Activated CD4-positive, alpha-beta T cell treated with anti-CD3 and anti-CD28 coated beads for 1 hour (primary cell): ENCODE results near the gene SLC37A1.

Source experiments
- DNase-seq: peaks from one replicate; pipeline ENCODE4 v3.0.0-alpha.2; 2020

SLC37A1 gene

GRCh38 chr21:42580793-42581321 is 67.2 kb downstream of the SLC37A1 start:
- DNase-seq: no peak

GRCh38 chr21:42581336-42581992 is 67.8 kb downstream of the SLC37A1 start:
- no peak for DNase-seq

- no peak for DNase-seq
These were observed 68.5 kb downstream of the SLC37A1 start for GRCh38 chr21:42581993-42582786.

- DNase-seq: no peak
These were observed 69.3 kb downstream of the SLC37A1 start for GRCh38 chr21:42582787-42583476.

GRCh38 chr21:42583477-42584295 is 70.0 kb downstream of the SLC37A1 start:
- no peak for DNase-seq

- no peak for DNase-seq
These were observed 70.6 kb downstream of the SLC37A1 start for GRCh38 chr21:42584296-42584641.

- no peak for DNase-seq
These were observed 72.2 kb downstream of the SLC37A1 start for GRCh38 chr21:42585881-42586280.

GRCh38 chr21:42586406-42586805 is 72.8 kb downstream of the SLC37A1 start:
- DNase-seq: no peak

- DNase-seq: no peak
These were observed 73.4 kb downstream of the SLC37A1 start for GRCh38 chr21:42587036-42587435.

GRCh38 chr21:42590431-42591131 is 76.9 kb downstream of the SLC37A1 start:
- no peak for DNase-seq

- no peak for DNase-seq
These were observed 77.7 kb downstream of the SLC37A1 start for GRCh38 chr21:42591170-42591869.

- DNase-seq: no peak
These were observed 78.6 kb downstream of the SLC37A1 start for GRCh38 chr21:42592156-42592820.

- DNase-seq: peak; percentile 51
These were observed 79.6 kb downstream of the SLC37A1 start for GRCh38 chr21:42593007-42593814.

GRCh38 chr21:42594616-42595282 is 81.1 kb downstream of the SLC37A1 start:
- no peak for DNase-seq

- DNase-seq: no peak
These were observed 81.9 kb downstream of the SLC37A1 start for GRCh38 chr21:42595283-42596187.

- no peak for DNase-seq
These were observed 83.0 kb downstream of the SLC37A1 start for GRCh38 chr21:42596657-42597056.

GRCh38 chr21:42597487-42598158 is 84.0 kb downstream of the SLC37A1 start:
- no peak for DNase-seq
